ENCODE measurements around the gene ACAA2. TPM values are rescaled to one million over a fixed set of nuclear protein-coding genes. Genes with fewer than 3 reads are reported as not detected.

ACAA2 gene
- total and polyA plus RNA-seq, 8 donors, result 60.3 to 111 (median 88.1) TPM

DNA sequence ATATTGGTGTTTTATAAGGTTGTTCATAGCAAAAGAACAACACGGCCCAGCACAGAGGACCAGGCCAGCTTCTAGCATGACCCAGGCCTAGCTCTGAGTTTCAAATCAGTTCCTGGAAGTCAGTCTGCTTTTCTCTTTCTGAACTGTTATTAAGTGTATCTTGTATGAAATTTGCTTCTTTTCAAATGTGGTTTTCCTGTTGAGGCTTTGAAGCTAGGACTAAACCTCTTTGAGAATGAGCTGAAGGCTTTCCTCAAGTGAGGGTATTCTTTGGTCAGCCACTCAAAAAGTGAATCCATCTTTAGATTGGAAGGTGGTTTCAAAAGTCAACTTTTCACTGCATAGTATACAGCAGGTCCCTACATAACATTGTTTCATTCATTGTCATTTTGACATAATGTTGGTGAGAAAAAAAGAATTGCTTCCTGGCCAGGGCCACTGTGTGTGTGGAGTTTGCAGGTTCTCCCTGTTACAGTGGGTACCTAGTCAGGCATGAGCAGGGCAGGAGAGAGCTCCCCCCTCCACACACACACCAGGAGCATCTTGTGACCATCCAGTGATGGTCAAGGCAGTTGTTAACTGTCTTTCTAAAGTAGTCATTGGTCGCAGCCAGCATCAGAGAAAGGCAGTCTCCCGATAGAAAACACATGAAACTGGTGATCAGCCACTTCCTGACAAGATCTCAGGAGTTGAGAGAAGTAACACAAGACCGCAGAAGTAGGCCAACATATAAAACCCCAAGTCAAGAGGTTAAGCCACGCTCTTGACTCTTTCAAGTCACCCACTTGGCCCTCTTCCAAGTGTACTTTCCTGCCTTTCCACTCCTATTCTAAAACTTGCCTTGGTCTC lies 6.7 kb upstream of the ACAA2 start:
- no peak for TF ChIP-seq CTCF (IDR thresholded peaks at IDR 0.05)
- Histone ChIP-seq H3K9me3 (no peaks in the 10 kb centered on the region), H3K27ac (no peak overlapping the region), H3K36me3 (no peaks in the 10 kb centered on the region), H3K4me3 (no peak overlapping the region), H3K4me1 (peaks cover 4 to 11% of the 10 kb centered on the region in 2 donors), H3K27me3 (no peaks in the 10 kb centered on the region)
- ATAC-seq, result peak; percentile 77
- DNase-seq, result peak in 1 of 4 donors; percentile 41
- intact Hi-C loops (cut with DNase I), result no loop called here

DNA sequence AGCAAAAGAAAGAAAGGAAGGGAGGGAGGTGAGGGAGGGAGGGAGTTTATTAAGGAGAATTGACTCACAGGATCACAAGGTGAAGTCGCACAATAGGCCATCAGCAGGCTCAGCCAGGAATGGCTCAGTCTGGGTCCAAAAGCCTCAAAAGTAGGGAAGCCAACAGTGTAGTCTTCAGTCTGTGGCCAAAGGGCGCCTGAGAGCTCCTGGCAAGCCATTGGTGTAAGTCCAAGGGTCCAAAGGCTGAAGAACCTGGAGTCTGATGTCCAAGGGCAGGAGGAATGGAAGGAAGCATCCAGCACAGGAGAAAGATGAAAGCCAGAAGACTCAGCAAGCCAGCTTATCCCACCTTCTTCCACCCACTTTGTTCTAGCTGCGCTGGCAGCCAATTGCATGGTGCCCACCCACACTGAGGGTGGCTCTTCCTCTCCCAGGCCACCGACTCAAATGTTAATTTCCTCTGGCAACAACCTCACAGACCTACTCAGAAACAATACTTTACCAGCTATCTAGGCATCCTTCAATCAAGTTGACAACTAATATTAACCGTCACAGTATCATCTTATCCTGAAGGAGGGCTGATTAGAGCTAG lies 5.8 kb upstream of the ACAA2 start:
- Histone ChIP-seq H3K36me3 (no peaks in the 10 kb centered on the region), H3K9me3 (no peaks in the 10 kb centered on the region), H3K4me3 (no peak overlapping the region), H3K27me3 (no peaks in the 10 kb centered on the region), H3K4me1 (peaks cover 4 to 18% of the 10 kb centered on the region in 2 donors), H3K27ac (no peak overlapping the region)
- intact Hi-C loops (cut with DNase I), result no loop called here
- ATAC-seq (no peak), DNase-seq (no peak)
- TF ChIP-seq CTCF (IDR thresholded peaks at IDR 0.05), result no peak

DNA sequence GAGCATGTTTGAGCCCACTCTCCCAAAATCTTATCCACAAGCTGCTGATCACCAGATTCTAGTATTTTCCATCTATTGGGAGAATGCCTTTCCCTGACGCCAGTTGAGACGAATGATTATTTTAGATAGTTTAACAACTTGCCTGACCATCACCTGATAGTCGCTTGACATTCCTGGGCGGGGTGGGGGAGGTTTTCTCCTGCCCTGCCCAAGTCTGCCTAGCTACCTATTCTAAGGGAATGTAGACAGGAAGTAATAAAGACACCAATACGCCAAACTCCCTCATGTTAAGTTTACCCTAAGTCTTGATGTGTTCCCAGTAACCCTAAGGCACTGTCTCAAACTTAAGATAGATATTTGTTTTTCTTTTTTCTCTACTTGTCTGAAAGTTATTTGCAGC lies 4.6 kb upstream of the ACAA2 start:
- no peak for DNase-seq
- TF ChIP-seq CTCF (IDR thresholded peaks at IDR 0.05), result no peak
- Histone ChIP-seq H3K27ac (no peak overlapping the region), H3K27me3 (no peaks in the 10 kb centered on the region), H3K36me3 (no peaks in the 10 kb centered on the region), H3K4me1 (peaks cover 4 to 22% of the 10 kb centered on the region in 2 donors), H3K4me3 (no peak overlapping the region), H3K9me3 (no peaks in the 10 kb centered on the region)
- intact Hi-C loops (cut with DNase I), result no loop called here
- ATAC-seq, result no peak

DNA sequence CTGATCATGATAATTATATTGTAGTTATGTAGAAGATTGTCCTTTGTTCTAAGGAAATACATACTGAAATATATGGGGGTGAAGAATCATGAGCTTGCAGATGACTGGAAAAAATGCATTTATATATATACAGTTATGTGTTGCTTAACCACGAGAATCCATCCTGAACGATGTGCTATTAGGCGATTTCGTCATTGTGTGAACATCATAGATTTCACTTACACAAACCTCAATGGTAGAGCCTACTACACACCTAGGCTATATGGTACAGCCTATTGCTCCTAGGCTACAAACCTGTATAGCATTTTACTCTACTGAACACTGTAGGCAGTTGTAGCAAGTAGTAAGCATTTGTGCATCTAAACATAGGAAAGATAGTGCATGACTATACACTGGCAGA lies 2.6 kb upstream of the ACAA2 start:
- intact Hi-C loops (cut with DNase I), result no loop called here
- no peak for DNase-seq
- H3K36me3 ChIP-seq, result no peaks in the 10 kb centered on the region
- no peak overlapping the region for H3K4me3 ChIP-seq
- TF ChIP-seq CTCF (IDR thresholded peaks at IDR 0.05), result no peak
- ATAC-seq, result no peak
- no peaks in the 10 kb centered on the region for H3K9me3 ChIP-seq
- no peak overlapping the region for H3K27ac ChIP-seq
- H3K4me1 ChIP-seq, result peaks cover 8 to 42% of the 10 kb centered on the region in 2 donors
- no peaks in the 10 kb centered on the region for H3K27me3 ChIP-seq

GRCh38 chr18:49814147-49814499 lies 790 bp upstream of the ACAA2 start:
- no peaks in the 10 kb centered on the region for H3K27me3 ChIP-seq
- H3K27ac ChIP-seq, result peak overlapping the region; percentile 97 to 99
- H3K9me3 ChIP-seq, result peaks cover 0 to 15% of the 10 kb centered on the region in 2 donors
- peaks cover 4 to 32% of the 10 kb centered on the region in 2 donors for H3K4me1 ChIP-seq
- peak overlapping the region; percentile 62 to 82 for H3K4me3 ChIP-seq
- ATAC-seq, result peak; percentile 51
- TF ChIP-seq CTCF (IDR thresholded peaks at IDR 0.05), result no peak
- no peaks in the 10 kb centered on the region for H3K36me3 ChIP-seq
- peak in 3 of 4 donors; percentile 65 to 86 (median 66) for DNase-seq
- intact Hi-C loops (cut with DNase I), result no loop called here

Measured in left lung (tissue), 10 donors.